ENCODE data around the gene HTATIP2. TPM values are rescaled to one million over a fixed set of nuclear protein-coding genes. Genes with fewer than 3 reads are reported as not detected.

HTATIP2 gene
- total and polyA plus RNA-seq, 4 donors = 16.5 to 93.6 (median 64.1) TPM

DNA sequence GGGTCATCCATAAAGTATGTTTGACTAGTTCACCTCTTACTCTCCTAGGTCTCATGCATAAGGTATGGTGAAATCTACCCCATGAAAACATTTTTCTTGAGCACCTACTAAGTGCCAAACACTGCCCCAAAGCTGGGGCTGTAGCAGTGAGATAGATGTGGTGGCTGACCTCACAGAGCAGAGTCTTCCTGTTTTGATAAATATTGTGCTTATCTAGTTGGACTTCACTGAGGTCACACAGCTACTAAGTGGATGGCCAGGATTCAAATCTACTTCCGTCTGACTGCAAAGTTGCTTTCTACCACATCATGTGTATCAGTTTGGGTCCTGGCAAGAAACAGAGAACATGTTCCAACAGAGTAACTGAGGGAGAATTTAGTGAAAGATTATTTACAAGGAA lies 6.4 kb upstream of the HTATIP2 start:
- Histone ChIP-seq H3K36me3 (ENCODE audit: control insufficient read depth in 4 of 4, insufficient read depth in 3 of 4, low read depth in 1 of 4, low read length in 3 of 4) (no peaks in the 10 kb centered on the region), H3K27me3 (ENCODE audit: control insufficient read depth in 4 of 4, insufficient read depth in 4 of 4, low read length in 3 of 4) (no peaks in the 10 kb centered on the region), H3K4me3 (ENCODE audit: low read depth in 1 of 3, low read length in 3 of 3) (no peak overlapping the region), H3K9me3 (ENCODE audit: control insufficient read depth in 4 of 4, low read length in 3 of 4) (no peaks in the 10 kb centered on the region), H3K9ac (ENCODE audit: low read depth in 1 of 2, low read length in 2 of 2) (no peak overlapping the region), H3K4me1 (ENCODE audit: control insufficient read depth in 4 of 4, insufficient read depth in 4 of 4, low read length in 3 of 4) (peaks cover 0 to 25% (median 13%) of the 10 kb centered on the region in 4 donors), H3K27ac (ENCODE audit: low read depth in 1 of 2, low read length in 2 of 2) (peak overlapping the region in 1 of 2 donors; percentile 32)
- TF ChIP-seq, protein P1, sequence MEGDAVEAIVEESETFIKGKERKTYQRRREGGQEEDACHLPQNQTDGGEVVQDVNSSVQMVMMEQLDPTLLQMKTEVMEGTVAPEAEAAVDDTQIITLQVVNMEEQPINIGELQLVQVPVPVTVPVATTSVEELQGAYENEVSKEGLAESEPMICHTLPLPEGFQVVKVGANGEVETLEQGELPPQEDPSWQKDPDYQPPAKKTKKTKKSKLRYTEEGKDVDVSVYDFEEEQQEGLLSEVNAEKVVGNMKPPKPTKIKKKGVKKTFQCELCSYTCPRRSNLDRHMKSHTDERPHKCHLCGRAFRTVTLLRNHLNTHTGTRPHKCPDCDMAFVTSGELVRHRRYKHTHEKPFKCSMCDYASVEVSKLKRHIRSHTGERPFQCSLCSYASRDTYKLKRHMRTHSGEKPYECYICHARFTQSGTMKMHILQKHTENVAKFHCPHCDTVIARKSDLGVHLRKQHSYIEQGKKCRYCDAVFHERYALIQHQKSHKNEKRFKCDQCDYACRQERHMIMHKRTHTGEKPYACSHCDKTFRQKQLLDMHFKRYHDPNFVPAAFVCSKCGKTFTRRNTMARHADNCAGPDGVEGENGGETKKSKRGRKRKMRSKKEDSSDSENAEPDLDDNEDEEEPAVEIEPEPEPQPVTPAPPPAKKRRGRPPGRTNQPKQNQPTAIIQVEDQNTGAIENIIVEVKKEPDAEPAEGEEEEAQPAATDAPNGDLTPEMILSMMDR (IDR thresholded peaks at IDR 0.05; ENCODE audit: low read depth, low read length, missing input control) = no peak
- no peak for TF ChIP-seq NR2F2 (IDR thresholded peaks at IDR 0.05)
- TF ChIP-seq TAF1 (conservative IDR thresholded peaks at IDR 0.05) = no peak
- TF ChIP-seq EGR1 (IDR thresholded peaks at IDR 0.05; ENCODE audit: low read depth in 2 of 2) = no peak
- TF ChIP-seq, protein P2, sequence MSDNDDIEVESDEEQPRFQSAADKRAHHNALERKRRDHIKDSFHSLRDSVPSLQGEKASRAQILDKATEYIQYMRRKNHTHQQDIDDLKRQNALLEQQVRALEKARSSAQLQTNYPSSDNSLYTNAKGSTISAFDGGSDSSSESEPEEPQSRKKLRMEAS (IDR thresholded peaks at IDR 0.05) = no peak
- TF ChIP-seq ZBTB33 (IDR thresholded peaks at IDR 0.05) = no peak
- no peak for TF ChIP-seq HNF4G (IDR thresholded peaks at IDR 0.05)
- TF ChIP-seq FOXA2 (IDR thresholded peaks at IDR 0.05) = no peak
- no peak for TF ChIP-seq SP1 (IDR thresholded peaks at IDR 0.05)
- TF ChIP-seq RAD21 (IDR thresholded peaks at IDR 0.05) = no peak
- no peak for TF ChIP-seq JUND (IDR thresholded peaks at IDR 0.05)
- TF ChIP-seq RXRA (IDR thresholded peaks at IDR 0.05) = peak in 1 of 2 donors; percentile 26
- TF ChIP-seq FOXA1 (IDR thresholded peaks at IDR 0.05) = no peak
- TF ChIP-seq GABPA (IDR thresholded peaks at IDR 0.05 in 1 of 2, conservative IDR thresholded peaks at IDR 0.05 in 1 of 2) = peak in 1 of 2 donors; percentile 30
- TF ChIP-seq YY1 (IDR thresholded peaks at IDR 0.05) = no peak
- TF ChIP-seq, protein P3, sequence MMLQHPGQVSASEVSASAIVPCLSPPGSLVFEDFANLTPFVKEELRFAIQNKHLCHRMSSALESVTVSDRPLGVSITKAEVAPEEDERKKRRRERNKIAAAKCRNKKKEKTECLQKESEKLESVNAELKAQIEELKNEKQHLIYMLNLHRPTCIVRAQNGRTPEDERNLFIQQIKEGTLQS (IDR thresholded peaks at IDR 0.05) = no peak
- TF ChIP-seq REST (IDR thresholded peaks at IDR 0.05) = no peak
- TF ChIP-seq HNF4A (conservative IDR thresholded peaks at IDR 0.05) = peak in 1 of 2 donors; percentile 23
- DNase-seq (ENCODE audit: low spot score) = no peak
- WGBS = 22% methylated on average over 1 of the region's 1 CpG
